Measurements from ENCODE around the gene PLXNA2. TPM values are rescaled to one million over a fixed set of nuclear protein-coding genes. Genes with fewer than 3 reads are reported as not detected.

The PLXNA2 gene
- total and polyA plus RNA-seq, 2 of the 8 experiments (the other 6 are each of a cell fraction or from before 2014, with no cell fraction given), result 0.33 to 1.5 TPM

GRCh38 chr1:208278638-208279037 is 34.5 kb upstream of the PLXNA2 start (continued):
- TF ChIP-seq RAD21 (IDR thresholded peaks at IDR 0.05 in 1 of 2, conservative IDR thresholded peaks at IDR 0.05 in 1 of 2; ENCODE audit: low read depth in 2 of 2, low read length in 2 of 2) (no peak), TCF12 (IDR thresholded peaks at IDR 0.05; ENCODE audit: low read depth, low read length) (no peak), EGR1 (IDR thresholded peaks at IDR 0.05; ENCODE audit: borderline replicate concordance, low read depth, low read length) (no peak), JUN (IDR thresholded peaks at IDR 0.05; ENCODE audit: low read depth, low read length) (no peak), HDAC6 (IDR thresholded peaks at IDR 0.05; ENCODE audit: low read depth, low read length) (no peak), GABPA (IDR thresholded peaks at IDR 0.05; ENCODE audit: borderline replicate concordance, insufficient read depth, low read length) (no peak), EZH2 (IDR thresholded peaks at IDR 0.05; ENCODE audit: low read depth, low read length, severe bottlenecking) (no peak), JUND (IDR thresholded peaks at IDR 0.05; ENCODE audit: low read length) (no peak)
